SH-SY5Y (cell line): ENCODE measurements around the gene BPIFA1.

Experiments
- GATA2 ChIP-seq: IDR thresholded peaks from 2 replicates; pipeline ENCODE4 v1.6.1; 2011; ENCODE audit warnings: mild to moderate bottlenecking, low read depth, low read length
- GATA3 ChIP-seq: IDR thresholded peaks from 2 replicates; pipeline ENCODE4 v1.6.1; 2011; ENCODE audit warnings: low read depth, mild to moderate bottlenecking, low read length, moderate library complexity

GRCh38 chr20:33287884-33288283 is 52.1 kb downstream of the BPIFA1 start:
- TF ChIP-seq GATA2, result no peak
- no peak for TF ChIP-seq GATA3
